ENCODE results near the gene CDC14B. TPM values are rescaled to one million over a fixed set of nuclear protein-coding genes. Genes with fewer than 3 reads are reported as not detected.
"Not testable (repeated sequence)": the region's sequence is repeated elsewhere in the genome, so short reads cannot be mapped to it uniquely, and the experiment has no call there.

Gene CDC14B
- total RNA-seq, 1 experiment from 2014 or later = 29.8 TPM

GRCh38 chr9:96596601-96597111 lies 23.0 kb downstream of the CDC14B start:
- CTCF ChIA-PET = no interaction called here
- BruUV-seq (replicated peaks) = no TSS peak

GRCh38 chr9:96587338-96588315 lies 32.0 kb downstream of the CDC14B start:
- intact Hi-C loops (cut with micrococcal nuclease; ENCODE audit: unreplicated experiment) = no loop called here
- Mint-ChIP-seq H3K27me3 (ENCODE audit: unreplicated experiment) (no peaks in the 10 kb centered on the region), H3K4me1 (ENCODE audit: low read depth, unreplicated experiment) (peaks cover 1% of the 10 kb centered on the region), H3K36me3 (ENCODE audit: insufficient read depth, unreplicated experiment) (no peaks in the 10 kb centered on the region), H3K9me3 (ENCODE audit: low read depth, unreplicated experiment) (no peaks in the 10 kb centered on the region), H3K27ac (ENCODE audit: unreplicated experiment) (no peak overlapping the region), H3K4me3 (ENCODE audit: low read depth, unreplicated experiment) (no peak overlapping the region)
- CTCF ChIA-PET = interaction anchor here (0.5 kb wide), 1 partner anchor 135 kb away, joined by 5 read pairs; no protein-coding TSS in a partner anchor
- no peak for TF ChIP-seq CTCF (IDR thresholded peaks at IDR 0.05; ENCODE audit: unreplicated experiment)
- no peak for DNase-seq
- no TSS peak for BruUV-seq (replicated peaks)

More at GRCh38 chr9:96596601-96597111, 23.0 kb downstream of the CDC14B start:
- Mint-ChIP-seq H3K36me3 (ENCODE audit: insufficient read depth, unreplicated experiment) (no peaks in the 10 kb centered on the region), H3K9me3 (ENCODE audit: low read depth, unreplicated experiment) (no peaks in the 10 kb centered on the region), H3K4me3 (ENCODE audit: low read depth, unreplicated experiment) (no peak overlapping the region), H3K27me3 (ENCODE audit: unreplicated experiment) (no peaks in the 10 kb centered on the region), H3K4me1 (ENCODE audit: low read depth, unreplicated experiment) (no peaks in the 10 kb centered on the region), H3K27ac (ENCODE audit: unreplicated experiment) (no peak overlapping the region)
- no peak for TF ChIP-seq CTCF (IDR thresholded peaks at IDR 0.05; ENCODE audit: unreplicated experiment)
- no peak for DNase-seq
- intact Hi-C loops (cut with micrococcal nuclease; ENCODE audit: unreplicated experiment) = no loop called here

GRCh38 chr9:96585426-96585825 lies 34.2 kb downstream of the CDC14B start:
- Mint-ChIP-seq H3K36me3 (ENCODE audit: insufficient read depth, unreplicated experiment) (no peaks in the 10 kb centered on the region), H3K9me3 (ENCODE audit: low read depth, unreplicated experiment) (no peaks in the 10 kb centered on the region), H3K4me1 (ENCODE audit: low read depth, unreplicated experiment) (peaks cover 12% of the 10 kb centered on the region), H3K27me3 (ENCODE audit: unreplicated experiment) (no peaks in the 10 kb centered on the region), H3K27ac (ENCODE audit: unreplicated experiment) (no peak overlapping the region), H3K4me3 (ENCODE audit: low read depth, unreplicated experiment) (no peak overlapping the region)
- DNase-seq = no peak
- TF ChIP-seq CTCF (IDR thresholded peaks at IDR 0.05; ENCODE audit: unreplicated experiment) = no peak
- CTCF ChIA-PET = no interaction called here
- intact Hi-C loops (cut with micrococcal nuclease; ENCODE audit: unreplicated experiment) = no loop called here
- BruUV-seq (replicated peaks) = no TSS peak

GRCh38 chr9:96582199-96582598 lies 37.4 kb downstream of the CDC14B start:
- H3K9me3 Mint-ChIP-seq (ENCODE audit: low read depth, unreplicated experiment); H3K36me3 Mint-ChIP-seq (ENCODE audit: insufficient read depth, unreplicated experiment); DNase-seq; H3K27ac Mint-ChIP-seq (ENCODE audit: unreplicated experiment); BruUV-seq (replicated peaks); H3K27me3 Mint-ChIP-seq (ENCODE audit: unreplicated experiment); H3K4me3 Mint-ChIP-seq (ENCODE audit: low read depth, unreplicated experiment); CTCF ChIA-PET; intact Hi-C loops (cut with micrococcal nuclease; ENCODE audit: unreplicated experiment): not testable (repeated sequence)
- H3K4me1 Mint-ChIP-seq (ENCODE audit: low read depth, unreplicated experiment) = peaks cover 12% of the 10 kb centered on the region

GRCh38 chr9:96581786-96582185 lies 37.9 kb downstream of the CDC14B start:
- Mint-ChIP-seq H3K27ac (ENCODE audit: unreplicated experiment) (no peak overlapping the region), H3K36me3 (ENCODE audit: insufficient read depth, unreplicated experiment) (no peaks in the 10 kb centered on the region), H3K4me1 (ENCODE audit: low read depth, unreplicated experiment) (peaks cover 12% of the 10 kb centered on the region), H3K9me3 (ENCODE audit: low read depth, unreplicated experiment) (no peaks in the 10 kb centered on the region), H3K4me3 (ENCODE audit: low read depth, unreplicated experiment) (no peak overlapping the region), H3K27me3 (ENCODE audit: unreplicated experiment) (no peaks in the 10 kb centered on the region)
- no peak for TF ChIP-seq CTCF (IDR thresholded peaks at IDR 0.05; ENCODE audit: unreplicated experiment)
- intact Hi-C loops (cut with micrococcal nuclease; ENCODE audit: unreplicated experiment) = no loop called here
- BruUV-seq (replicated peaks) = no TSS peak
- DNase-seq = no peak
- CTCF ChIA-PET = no interaction called here

All from Calu3 (cell line).